ENCODE results near the gene TAP2.

GRCh38 chr6:32830017-32830416 lies 8.5 kb downstream of the TAP2 start:
- no peak for TF ChIP-seq CREB1 (CRISPR knock-in tag; IDR thresholded peaks at IDR 0.05; ENCODE audit: low read depth)
- TF ChIP-seq CTCF (conservative IDR thresholded peaks at IDR 0.05; ENCODE audit: low read depth in 2 of 2) = no peak

All from GM23338 (cell line).